HG03095 (cell line): ENCODE results near the gene DLG2.

Experiments
- ATAC-seq: cut with Tn5 transposase; IDR thresholded peaks from one replicate; pipeline ENCODE4 v1.9.1; 2021; ENCODE audit warnings: moderate library complexity; ENCODE audit not compliant: unreplicated experiment

Gene DLG2

DNA sequence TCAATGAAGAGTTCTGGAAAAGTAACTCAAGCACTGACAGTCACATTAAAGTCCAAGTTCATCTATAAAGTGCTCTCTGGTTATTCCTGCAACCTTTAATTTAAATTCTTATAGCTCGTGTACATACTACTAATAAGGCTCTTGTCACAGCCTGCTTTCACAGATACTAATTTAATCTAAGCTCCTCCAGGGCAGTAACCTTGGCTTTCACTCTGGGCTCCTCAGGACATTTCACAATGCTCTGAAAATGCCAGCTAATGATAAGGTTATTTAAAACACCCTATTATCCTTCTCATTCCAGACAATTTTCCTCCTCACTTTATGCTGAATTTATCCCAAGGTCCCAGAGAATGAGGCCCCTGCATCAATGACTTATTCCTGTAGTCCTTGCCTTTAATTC, 2098.3 kb downstream of the DLG2 start:
- ATAC-seq = no peak

DNA sequence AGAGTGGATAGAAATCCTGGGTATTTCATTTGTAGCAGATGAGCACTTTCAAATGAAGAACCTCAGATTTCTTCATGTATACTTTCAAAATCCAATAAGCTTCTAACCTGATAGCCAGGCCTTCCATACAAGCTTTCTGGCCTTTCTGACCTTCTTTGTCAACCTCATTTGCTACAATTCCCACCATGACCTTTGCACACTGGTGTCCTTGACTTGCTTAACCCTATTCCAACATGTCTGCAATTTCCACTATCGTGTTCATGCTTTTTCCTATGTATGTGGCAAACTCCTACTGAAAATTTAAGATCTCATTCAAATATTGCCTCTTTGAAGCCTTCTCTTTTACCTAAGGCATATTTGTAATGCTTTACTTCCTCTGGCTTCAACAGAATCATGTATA, 2098.9 kb downstream of the DLG2 start:
- no peak for ATAC-seq

DNA sequence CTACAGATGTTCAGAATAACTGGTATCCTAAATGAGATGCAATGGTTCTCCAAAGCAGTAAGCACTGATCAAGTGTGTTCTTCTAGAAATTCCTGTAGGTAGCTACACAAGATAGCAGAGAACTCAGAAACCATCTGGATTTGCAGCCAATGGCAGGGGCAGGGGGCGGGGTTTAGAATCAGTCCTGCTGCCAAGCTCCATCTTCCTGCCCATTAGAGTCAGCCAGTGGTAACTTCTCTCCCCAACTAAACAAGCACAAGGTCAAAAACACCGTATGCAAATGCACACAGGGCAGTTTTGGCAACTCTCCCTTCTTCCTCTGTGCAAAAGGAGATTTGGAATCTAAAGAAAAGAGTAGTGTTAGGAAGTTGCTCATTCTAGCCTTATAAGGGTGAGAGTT, 2103.5 kb downstream of the DLG2 start:
- no peak for ATAC-seq

GRCh38 chr11:83522911-83523310, 2104.2 kb downstream of the DLG2 start:
- ATAC-seq = no peak

DNA sequence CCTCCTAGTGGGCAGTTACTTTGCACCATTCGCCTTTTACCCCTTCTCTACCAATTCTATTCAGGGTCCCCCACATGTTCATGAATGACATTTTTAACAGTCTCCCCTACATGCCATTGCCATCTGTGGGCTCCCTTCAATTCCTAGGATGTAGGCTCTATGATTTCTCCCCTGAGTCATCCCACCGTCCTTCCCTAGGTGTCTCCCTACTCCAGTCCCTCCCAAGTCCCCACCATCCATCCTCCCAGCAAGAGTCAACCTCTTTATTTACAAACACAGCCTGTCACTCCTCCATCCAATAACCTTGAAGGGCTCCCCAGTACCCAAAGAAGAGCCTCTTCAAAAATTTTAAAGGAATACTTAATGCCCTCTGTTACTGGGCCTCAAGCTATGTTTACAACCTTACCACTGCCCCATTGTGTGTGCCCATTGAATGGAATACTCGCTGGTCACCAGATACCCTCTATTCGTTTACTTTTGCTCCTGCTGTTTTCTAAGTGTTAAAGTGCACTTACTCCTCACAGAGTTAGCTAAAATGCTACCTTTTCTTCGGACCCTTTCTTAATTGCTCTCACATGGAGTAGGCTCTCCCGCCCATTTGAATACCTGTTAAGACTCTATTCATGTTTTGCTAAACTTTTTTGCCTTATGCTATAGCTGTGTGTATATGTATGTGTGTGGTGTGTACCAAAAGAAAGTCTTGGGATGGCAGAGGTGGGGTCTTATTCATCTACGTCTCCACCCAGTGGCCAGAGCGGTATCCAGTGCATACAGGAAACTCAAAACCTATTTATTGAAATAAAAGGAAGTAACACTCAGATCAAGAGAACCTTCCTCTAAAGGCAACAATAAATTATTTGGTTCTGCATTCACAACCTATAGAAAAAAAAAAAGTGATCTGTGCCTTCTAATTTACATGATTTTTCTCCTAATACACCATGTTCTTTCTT, 2105.2 kb downstream of the DLG2 start:
- no peak for ATAC-seq

DNA sequence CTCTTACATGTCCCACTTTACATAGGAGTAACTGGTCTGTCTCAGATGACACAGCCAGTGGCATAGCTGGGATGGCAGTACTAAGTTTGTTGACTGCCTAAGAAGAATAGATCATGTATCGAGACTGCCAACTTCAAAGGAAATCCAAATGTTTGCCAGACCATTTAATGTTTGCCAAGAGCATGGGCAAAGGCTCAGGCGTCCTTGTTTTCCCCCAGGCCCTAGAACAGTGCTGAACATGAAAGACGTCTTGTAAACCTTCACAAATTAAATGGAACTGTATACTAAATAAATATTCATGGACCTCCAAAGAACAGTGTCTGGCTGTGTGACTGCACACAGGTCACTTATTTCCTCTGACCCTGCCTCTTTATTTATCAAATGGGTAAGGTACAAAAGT, 2106.3 kb downstream of the DLG2 start:
- ATAC-seq = no peak

- ATAC-seq = no peak
These were observed 2115.5 kb downstream of the DLG2 start for GRCh38 chr11:83511646-83512045.

DNA sequence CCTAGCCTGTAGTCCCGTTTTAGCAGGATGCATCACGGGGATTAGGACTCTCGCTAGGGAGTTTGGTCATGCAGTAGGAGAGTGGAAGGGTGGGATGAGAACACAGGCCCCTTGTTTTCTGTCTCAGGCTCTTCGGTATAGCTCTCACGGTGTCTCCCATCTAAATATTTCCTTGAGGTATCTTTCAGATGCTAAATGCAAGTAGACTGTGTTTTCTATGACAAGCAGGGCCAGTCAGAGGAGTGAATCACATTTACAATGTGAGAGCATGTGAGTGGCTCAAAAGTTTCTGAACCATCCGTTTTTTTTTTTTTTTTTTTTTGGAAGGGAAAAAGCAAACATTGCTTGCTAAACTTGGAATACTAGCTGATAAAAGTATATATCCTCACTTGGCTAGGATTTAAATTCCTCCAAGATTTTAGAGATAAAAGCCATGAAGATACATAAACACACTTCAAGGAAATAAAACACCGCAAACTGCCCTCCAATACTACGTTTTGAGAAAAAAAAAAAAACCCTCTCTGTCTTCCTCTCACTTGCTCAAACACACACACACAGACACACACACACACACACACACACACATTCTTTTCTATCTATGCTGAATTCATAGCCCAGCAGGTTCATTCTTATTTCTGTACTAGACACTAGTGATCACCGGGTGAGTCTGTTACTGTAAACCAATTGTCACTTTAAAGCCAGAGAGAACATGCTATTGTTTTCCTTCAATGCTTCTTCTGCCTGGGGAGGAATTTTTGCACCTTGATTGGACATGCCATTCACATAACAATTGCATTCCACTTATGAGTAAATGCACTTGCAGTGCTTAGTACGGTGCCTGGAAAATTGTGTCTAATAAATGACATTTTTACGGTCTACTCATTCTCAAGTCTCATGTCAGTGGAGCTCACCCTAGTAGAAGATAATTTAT, 2116.3 kb downstream of the DLG2 start:
- no peak for ATAC-seq

- ATAC-seq = no peak
These were observed 2118.3 kb downstream of the DLG2 start for GRCh38 chr11:83508804-83509203.

DNA sequence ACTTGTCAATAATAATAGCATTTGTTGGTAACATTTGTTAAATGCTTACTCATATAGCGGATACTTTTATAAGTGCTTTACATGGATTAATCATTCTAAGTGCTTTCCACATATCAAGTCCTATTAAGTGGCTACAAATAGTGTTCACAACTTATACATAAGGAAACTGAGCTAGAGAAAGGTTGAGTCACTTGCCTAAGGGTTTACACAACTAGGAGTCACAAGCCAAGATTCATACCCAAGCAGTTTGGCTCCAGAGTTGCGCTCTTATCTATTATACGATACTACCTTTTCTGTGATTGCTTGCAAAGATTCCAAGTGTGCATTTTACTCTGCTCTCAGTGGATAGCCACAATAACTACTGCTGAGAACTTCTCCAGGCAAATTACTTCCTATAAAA, 2125.1 kb downstream of the DLG2 start:
- no peak for ATAC-seq

- ATAC-seq = no peak
These were observed 2133.2 kb downstream of the DLG2 start for GRCh38 chr11:83493917-83494316.

DNA sequence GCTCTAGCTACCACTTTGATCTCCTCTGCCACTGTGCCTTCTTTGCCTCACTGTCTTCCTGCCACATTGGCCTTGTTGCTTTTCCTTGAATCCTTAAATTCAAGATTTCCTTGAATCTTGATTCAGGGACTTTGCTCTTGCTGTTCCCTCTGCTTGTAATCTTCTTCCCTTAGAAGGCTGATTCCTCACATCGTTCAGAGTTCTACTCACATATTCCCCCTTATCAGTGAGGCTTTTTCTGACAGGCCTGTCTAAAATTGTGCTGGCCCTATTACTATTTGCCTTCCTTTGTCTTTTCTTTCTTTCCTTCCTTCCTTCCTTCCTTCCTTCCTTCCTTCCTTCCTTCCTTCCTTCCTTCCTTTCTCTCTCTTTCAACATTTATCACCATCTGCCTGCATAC, 2134.1 kb downstream of the DLG2 start:
- no peak for ATAC-seq

GRCh38 chr11:83483808-83484207, 2143.3 kb downstream of the DLG2 start:
- ATAC-seq = no peak

DNA sequence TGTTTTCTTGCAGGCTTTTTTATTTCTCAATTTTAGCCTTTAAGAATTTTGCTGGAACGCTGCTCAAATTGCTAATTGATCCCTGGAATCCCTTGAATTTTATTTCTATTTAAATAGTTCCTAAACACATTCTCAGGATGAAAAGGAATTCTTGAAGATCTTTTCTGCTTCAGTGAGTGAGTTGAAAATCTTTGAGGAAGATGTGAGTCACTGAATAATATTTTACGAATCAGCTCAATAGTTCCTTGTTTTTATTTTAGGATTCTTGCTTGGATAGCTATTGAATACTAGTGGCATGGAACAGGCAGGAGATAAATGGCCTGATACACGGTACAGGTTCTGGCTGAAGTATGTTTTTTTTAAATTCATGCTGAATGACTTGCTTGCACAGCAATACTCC, 2146.3 kb downstream of the DLG2 start:
- no peak for ATAC-seq

DNA sequence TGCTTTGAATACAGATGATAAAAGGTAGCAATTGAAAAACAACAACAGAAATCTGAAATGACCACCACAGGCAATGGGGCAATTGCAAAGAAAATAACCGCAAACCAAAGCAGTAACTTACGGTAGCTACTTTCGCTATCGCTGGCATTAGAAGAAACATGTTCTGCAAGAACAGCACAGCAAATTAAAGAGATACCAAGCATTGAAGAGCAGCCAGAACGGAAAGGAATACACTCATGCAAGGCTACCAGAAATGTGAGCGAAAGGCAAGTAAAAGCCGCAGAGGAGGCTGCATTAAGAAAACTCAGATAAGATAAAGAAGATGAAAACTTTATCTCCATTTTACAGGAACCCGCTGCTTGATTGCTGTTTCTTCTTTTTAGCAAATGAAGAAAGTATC, 2146.9 kb downstream of the DLG2 start:
- ATAC-seq = no peak

DNA sequence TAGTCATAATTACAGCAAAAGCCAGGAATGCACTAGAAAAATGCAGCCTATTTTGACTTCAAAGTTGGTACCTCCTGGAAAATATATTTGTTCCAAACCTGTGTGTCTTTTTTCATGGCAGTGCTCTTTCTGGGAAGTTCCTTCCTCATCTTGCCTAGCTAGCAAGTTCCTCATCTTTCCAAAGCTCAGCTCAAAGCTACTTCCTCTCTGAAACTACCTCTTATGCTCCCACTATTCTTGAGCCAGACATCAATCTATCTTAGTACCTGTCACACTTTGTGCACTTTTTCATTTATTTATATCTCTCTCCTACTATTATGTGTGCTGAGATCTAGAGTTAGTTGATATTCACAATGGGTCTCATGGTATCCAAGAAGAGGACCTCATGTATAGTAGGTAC, 2149.4 kb downstream of the DLG2 start:
- no peak for ATAC-seq

- ATAC-seq = no peak
These were observed 2151.4 kb downstream of the DLG2 start for GRCh38 chr11:83475760-83476159.

GRCh38 chr11:83473743-83474142, 2153.4 kb downstream of the DLG2 start:
- no peak for ATAC-seq

GRCh38 chr11:83472806-83473205, 2154.3 kb downstream of the DLG2 start:
- no peak for ATAC-seq

GRCh38 chr11:83471831-83472727, 2155.1 kb downstream of the DLG2 start:
- ATAC-seq = no peak

DNA sequence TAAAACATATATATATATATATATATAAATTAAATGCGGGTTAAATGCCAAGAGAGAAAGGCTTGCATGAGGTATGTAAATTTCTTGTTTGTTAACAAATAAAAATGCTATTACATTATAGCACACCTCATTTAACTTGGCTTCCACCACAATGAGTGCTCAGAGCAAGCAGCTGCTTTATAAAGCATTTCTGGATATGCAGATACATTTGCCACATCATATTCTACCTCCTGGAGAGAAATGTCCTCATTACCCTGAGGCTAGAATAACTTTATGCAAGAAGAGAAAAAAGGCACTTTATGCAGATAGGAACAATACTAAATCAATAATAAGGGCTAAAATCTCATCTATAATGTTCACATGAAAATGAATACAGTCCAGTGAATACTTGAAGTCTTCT, 2159.3 kb downstream of the DLG2 start:
- no peak for ATAC-seq
